Stimulated activated CD8-positive, alpha-beta memory T cell treated with anti-CD3 and anti-CD28 coated beads, Interleukin-4, amount 100 ng/mL, for 1 hour (primary cell): ENCODE measurements around the gene PABPC1L.

Experiments
- DNase-seq, 2 donors: peaks; one replicate each; pipeline ENCODE4 v3.0.0-alpha.2; 2020; ENCODE audit warnings: low read depth in 2 of 2, low spot score in 1 of 2

The PABPC1L gene

DNA sequence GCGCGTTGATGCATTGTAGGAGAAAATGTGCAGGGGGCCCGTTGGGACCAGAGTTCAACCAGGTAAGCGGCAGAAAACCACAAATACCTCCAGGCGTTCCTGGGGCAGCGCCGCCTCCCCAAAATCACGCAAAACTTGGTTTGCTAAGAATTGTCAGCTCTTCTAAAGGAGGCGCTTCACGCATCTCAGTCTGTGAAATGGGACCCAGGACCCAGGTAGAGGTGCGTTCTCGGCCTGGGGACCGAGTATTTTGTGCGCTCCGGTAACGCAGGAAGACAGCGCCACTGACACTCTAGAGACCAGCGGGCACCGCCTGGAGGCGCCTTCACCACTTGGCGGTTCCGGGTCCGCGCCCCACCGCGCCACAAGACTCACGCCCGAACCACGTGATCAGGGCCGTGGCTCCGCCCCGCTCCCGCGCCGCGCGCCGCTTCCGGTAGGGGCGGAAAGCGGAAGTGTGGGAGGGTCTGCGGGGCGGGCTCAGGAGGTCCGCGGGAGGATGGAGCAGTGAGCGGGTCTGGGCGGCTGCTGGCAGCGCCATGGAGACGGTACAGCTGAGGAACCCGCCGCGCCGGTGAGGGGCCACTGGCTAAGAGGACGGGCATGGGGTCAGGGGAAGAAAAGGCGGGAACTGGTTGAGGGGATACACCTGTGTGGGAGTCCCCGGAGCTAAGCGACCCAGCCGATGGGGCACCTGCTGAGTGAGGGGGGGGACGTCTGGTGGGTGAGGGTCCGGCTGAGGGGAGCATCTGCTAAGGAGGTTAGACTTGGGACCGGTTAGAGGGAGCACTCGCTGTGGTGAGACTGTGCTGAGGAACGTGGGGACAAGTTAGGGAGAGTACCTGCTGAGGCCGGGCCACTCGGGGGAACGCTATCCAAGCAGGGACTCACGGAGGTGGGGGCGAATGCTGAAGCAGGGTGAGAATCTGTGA is 56.4 kb downstream of the PABPC1L start, which contains the start of gene STK4:
Gene STK4 (plus strand): TSS at position 483 of the 932 bp plus-strand sequence. CDS start 57 bp downstream, at position 540.
- peak; percentile 86 to 93 for DNase-seq

DNA sequence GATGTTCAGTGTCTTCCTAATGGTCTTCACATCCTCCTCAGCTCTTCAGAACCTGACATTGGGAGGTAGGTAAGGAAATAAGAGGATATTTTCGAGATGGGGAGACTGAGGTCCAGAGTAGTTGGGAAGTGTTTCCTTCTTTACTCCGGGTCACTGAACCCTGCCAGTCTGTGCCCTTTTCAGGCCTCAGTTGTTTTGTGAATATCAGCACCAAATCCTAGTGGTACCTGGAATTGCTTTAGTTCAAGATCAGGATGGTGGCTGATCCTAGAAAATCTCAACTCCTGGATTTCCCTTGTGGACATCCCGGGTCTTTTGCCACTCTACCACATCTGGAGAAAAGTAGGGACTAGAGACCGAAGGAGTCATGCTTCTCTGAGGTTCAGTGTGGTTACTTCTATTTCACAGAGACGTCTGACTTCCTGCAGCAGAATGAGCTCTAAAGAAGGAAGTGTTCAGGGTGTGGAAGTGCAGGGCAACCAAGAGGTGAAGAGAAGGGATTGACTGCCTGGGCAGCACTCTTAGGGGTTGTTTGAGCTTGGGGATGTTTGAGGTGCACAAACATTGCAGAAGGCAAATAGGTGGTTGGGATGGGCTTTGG is 57.4 kb downstream of the PABPC1L start:
- DNase-seq: no peak

DNA sequence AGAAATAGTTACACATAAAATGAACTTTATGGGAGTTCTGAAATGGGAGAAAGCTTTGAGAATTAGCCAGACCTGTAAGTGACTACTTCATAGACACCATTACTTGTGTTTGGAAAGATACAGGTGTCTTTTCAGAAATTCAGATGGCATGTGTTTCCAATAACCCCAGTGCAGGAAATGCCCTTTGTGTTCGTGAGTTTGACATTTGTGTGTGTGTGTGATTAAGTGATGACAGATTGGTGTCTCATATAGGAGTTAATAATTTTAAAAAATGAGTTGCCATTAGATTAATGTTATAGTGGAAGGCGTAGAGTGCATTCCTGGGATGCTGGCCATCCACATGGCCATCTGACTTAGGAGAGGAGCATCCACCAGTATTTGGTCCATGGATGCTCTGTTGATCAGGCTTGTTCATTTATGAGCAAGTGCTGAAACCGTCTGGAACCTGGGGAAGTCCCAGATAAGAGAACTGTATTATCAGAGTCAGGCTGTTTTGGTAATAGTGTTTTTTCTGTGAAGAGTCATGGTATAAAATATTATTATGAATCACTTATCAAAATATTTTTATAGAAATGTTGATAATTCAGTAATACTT is 59.5 kb downstream of the PABPC1L start:
- no peak for DNase-seq

DNA sequence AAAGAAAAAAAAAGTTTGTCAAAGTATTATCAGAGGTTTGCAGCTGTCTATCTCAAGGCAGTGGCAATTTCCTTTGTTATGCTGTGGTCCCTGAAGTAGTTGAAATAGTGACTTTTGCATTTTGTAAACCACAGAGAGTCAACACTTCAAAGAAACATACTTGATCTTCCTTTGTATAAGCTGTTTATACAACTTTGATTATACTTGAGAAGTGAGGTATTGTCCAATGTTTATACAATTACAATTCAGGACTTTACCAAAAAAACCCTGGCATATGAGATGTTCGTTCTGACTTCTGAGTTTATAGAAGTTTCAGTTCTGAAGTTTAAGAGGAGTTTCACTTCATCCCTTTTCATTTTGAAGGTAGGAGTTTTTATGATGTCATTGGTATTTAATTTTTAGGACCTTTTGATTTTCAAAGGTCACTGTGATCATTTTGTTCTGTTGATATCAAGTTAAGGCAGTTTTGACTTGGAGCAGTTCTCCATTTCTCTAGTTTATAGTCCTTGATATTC is 60.4 kb downstream of the PABPC1L start:
- DNase-seq: no peak

DNA sequence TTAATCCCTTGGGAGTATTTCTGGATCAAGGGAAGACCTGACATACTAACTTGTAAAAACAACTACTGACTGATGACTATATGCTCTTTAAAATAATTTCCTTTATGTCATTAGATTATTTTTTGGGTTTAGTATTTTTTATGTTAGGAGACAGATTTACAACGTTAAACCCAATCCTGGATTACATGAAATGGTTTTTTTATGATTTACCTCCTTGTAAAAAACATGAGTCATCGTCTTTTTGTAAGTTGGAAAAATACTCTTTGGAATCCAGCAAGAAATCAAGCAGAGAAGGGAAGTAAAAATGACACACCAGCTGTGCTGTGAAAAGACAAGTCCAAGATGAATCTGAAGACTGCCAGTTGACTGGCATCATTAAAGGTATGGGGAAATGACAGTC is 63.2 kb downstream of the PABPC1L start:
- no peak for DNase-seq

DNA sequence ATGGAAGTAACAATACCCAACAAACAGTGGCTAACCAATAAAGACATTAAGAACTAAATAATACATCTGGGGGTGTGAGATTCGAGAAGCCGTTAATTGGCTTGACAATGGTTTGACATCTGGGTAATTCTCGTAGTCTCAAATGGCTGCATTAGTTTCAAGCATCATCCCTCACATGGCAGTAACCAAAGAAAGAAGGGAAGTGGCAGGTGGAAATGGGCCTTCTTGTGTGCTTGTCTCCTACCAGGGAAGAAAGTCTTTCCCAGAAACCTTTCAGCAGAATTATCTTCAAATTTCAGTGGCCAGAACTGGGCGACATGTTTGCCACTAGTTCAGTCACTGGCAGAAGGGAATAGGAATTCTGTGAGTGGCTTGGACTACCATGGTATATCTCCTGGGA is 66.8 kb downstream of the PABPC1L start:
- DNase-seq: no peak

DNA sequence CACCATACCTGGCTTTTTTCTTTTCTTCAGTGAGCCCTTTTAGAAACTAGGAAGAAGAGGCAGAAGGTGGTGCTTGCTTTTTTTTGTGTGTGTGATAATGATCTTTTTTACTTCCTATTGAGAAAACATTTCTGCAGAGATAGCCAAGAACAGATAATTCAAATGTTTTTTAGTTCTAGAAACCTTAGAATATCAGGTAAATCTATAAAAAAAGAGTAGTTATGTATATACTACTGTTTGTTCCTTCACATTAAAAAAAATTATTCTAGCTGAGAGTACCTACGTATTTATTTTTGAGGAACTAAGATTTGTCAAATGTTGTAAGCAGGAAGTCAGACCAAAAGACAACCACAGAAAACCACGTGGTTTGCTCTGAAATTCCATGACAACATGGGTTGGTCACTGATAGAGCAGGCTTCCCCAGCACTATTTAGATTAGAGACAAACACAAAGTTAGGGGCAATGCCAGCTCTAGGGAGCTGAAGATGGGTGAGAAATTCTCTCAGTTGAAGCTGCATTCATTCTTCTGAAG is 69.3 kb downstream of the PABPC1L start:
- DNase-seq: peak in 1 of 2 donors; percentile 46

DNA sequence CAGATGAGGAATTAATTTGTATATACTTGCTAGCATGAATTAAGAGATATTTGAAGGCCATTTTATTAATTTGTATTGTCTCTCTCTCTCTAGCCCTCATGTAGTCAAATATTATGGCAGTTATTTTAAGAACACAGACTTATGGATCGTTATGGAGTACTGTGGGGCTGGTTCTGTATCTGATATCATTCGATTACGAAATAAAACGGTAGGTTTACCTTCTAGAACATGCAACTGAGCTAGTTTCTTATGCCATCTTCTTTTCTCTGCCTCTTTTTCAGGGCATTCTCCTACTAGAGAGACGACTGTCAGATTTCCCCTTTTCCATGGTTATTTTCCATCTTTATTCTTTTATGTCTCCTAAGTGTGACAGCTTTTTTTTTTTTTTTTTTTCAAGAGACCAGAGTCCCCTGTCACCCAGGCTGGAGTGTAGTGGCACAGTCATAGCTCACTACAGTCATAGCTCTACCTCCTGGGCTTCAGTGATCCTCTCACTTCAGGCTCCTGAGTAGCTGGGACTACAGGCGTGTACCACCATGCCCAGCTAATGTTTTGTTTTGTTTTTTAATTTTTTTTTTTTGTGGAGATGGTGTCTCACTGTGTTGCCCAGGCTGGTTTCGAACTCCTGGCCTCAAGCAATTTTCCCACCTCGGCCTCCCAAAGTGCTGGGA is 72.0 kb downstream of the PABPC1L start:
- DNase-seq: no peak

DNA sequence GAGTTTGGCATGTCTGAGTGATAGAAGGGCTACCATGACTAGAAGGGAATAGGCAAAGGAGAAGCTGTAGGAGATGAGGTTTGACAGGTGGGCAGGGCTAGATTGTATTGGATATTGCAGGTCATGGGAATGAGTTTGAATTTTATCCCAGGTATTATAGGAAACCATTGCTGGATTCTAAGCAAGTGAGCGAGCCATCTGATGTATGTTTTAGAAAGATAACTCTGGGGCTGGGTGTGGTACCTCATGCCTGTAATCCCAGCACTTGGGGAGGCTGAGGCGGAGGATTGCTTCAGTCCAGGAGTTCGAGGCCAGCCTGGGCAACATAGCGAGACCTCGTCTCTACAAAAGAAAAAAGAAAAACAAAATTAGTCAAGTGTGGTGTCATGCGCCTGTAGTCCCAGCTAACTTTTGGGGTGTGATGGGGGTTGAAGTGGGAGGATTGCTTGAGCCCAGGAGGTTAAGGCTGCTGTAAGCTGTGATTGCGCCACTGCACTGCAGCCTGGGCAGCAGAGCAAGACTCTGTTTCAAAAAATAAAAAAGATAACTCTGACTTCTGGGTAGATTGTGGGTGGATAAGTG is 73.3 kb downstream of the PABPC1L start:
- DNase-seq: no peak

DNA sequence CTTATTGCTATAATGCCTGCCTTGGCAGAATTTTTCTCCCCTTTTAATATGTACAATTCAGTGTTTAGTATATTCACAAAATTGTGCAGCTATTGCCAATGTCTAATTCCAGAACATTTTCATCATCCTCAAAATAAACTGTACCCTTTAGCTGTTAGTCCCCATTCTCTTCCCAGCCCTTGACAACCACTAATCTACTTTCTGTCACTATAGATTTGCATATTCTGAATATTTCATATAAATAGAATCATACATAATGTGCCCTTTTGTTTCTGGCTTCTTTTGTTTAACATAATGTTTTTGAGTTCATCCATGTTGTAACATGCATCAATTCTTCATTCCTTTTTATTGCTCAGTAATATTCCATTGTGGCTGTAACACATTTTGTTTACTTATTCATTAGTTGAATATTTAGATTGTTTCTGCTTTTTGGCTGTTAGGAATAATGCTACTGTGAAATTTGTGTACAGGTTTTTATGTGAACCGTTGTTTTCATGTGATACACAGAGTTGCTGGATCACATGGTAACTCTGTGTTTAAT is 78.8 kb downstream of the PABPC1L start:
- DNase-seq: no peak
